H1 (cell line): ENCODE measurements around the gene PCYT2. TPM values are rescaled to one million over a fixed set of nuclear protein-coding genes. Genes with fewer than 3 reads are reported as not detected.

Experiments used
- RAD21 ChIP-seq, 2 experiments: IDR thresholded peaks in 1 of 2; conservative IDR thresholded peaks in 1 of 2; 2 replicates each; pipeline ENCODE4 v1.6.1; 2011; ENCODE audit warnings: low read depth in 2 of 2, low read length in 2 of 2, improper control_type of control experiment in 1 of 2, inconsistent platforms in 1 of 2, mild to moderate bottlenecking in 1 of 2, moderate library complexity in 1 of 2
- polyA plus RNA-seq, 7 experiments: library from polyadenylated mRNA; depleted of rRNA in 3 of 7; stranded (reverse) in 5 of 7; unstranded in 2 of 7; fragments of >200 nt in 5 of 7; fragments of 200-250 nt in 2 of 7; gene quantifications; 1 replicate in 5 of 7; 2 replicates in 1 of 7; 4 replicates in 1 of 7; pipeline versions ENCODE4 v1.2.1 to v1.2.3, GENCODE V29; 2011 to 2013; ENCODE audit warnings: missing spikeins in 2 of 7, mixed read lengths in 2 of 7
- total RNA-seq: library from RNA; stranded (reverse); fragmentation: NEBNext Ultra II Directional; extraction: Animal tissue kit (Norgen Biotek cat#: 25700); gene quantifications from 2 replicates; pipeline ENCODE4 v1.2.1, GENCODE V29; 2021

Gene PCYT2
- total and polyA plus RNA-seq, 2 of the 8 experiments (the other 6 are each of a cell fraction or from before 2014, with no cell fraction given) = 29.9 to 31.3 TPM

DNA sequence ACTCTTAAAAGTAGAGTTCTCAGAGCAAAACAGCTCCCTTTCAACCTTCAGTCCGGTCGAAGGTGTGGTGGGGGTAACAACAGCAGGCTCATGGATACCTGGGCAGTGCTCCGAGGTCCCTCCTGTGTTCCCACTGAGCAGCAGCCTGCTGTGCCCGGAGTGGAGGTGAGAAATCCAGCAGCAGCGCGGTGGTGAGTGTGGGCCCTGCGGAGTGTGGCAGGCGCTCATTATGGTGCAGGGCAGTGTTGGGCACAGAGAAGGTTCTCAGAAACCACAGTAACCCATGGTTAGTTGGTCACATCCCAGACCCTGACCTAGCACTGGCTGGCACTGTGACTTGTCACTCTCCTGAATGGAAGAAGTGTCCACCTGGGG, 45.9 kb downstream of the PCYT2 start (continued):
- TF ChIP-seq RAD21 (IDR thresholded peaks at IDR 0.05 in 1 of 2, conservative IDR thresholded peaks at IDR 0.05 in 1 of 2; ENCODE audit: low read depth in 2 of 2, low read length in 2 of 2) = no peak
- TF ChIP-seq, all 59 proteins: peak for 0
